Osteocyte (in vitro differentiated cells): ENCODE measurements around the gene GRHL1. TPM values are rescaled to one million over a fixed set of nuclear protein-coding genes. Genes with fewer than 3 reads are reported as not detected.

Experiments
- DNase-seq: peaks from one replicate; pipeline ENCODE4 v3.0.0; 2021; ENCODE audit warnings: mixed read lengths; ENCODE audit not compliant: unreplicated experiment; ENCODE audit errors: extremely low spot score
- H3K27ac Mint-ChIP-seq: one replicate; pipeline ENCODE4 v1.8.0; 2021; ENCODE audit warnings: mild to moderate bottlenecking, mixed read lengths; ENCODE audit not compliant: unreplicated experiment
- H3K27me3 Mint-ChIP-seq: one replicate; pipeline ENCODE4 v1.8.0; 2021; ENCODE audit warnings: mixed read lengths; ENCODE audit not compliant: unreplicated experiment
- H3K36me3 Mint-ChIP-seq: one replicate; pipeline ENCODE4 v1.8.0; 2021; ENCODE audit warnings: mixed read lengths; ENCODE audit not compliant: unreplicated experiment
- H3K4me1 Mint-ChIP-seq: one replicate; pipeline ENCODE4 v1.8.0; 2021; ENCODE audit warnings: mixed read lengths; ENCODE audit not compliant: unreplicated experiment
- H3K4me3 Mint-ChIP-seq: one replicate; pipeline ENCODE4 v1.8.0; 2021; ENCODE audit warnings: mild to moderate bottlenecking, moderate library complexity, mixed read lengths; ENCODE audit not compliant: unreplicated experiment
- H3K9me3 Mint-ChIP-seq: one replicate; pipeline ENCODE4 v1.8.0; 2021; ENCODE audit warnings: mixed read lengths; ENCODE audit not compliant: unreplicated experiment
- CTCF ChIP-seq: fragments of 200-600 bp; sonication (generic); IDR thresholded peaks from 2 replicates; pipeline ENCODE4 v1.5.0; 2021; ENCODE audit warnings: antibody characterized with exemption, mild to moderate bottlenecking, moderate library complexity
- total RNA-seq: library from RNA; stranded (reverse); gene quantifications from 2 replicates; pipeline ENCODE4 v1.2.1, GENCODE V29; 2021

Gene GRHL1
- total RNA-seq, 1 donor from 2014 or later = 0.32 TPM

- no peaks in the 10 kb centered on the region for H3K9me3 Mint-ChIP-seq
- DNase-seq = no peak
- no peak overlapping the region for H3K27ac Mint-ChIP-seq
- no peak overlapping the region for H3K4me3 Mint-ChIP-seq
- H3K27me3 Mint-ChIP-seq = no peaks in the 10 kb centered on the region
- TF ChIP-seq CTCF = no peak
- peaks cover 20% of the 10 kb centered on the region for H3K4me1 Mint-ChIP-seq
- H3K36me3 Mint-ChIP-seq = no peaks in the 10 kb centered on the region
Observed at GRCh38 chr2:10026940-10027569, 75.6 kb downstream of the GRHL1 start.

GRCh38 chr2:10027660-10028330 is 76.3 kb downstream of the GRHL1 start:
- TF ChIP-seq CTCF = no peak
- no peaks in the 10 kb centered on the region for H3K27me3 Mint-ChIP-seq
- H3K36me3 Mint-ChIP-seq = no peaks in the 10 kb centered on the region
- H3K4me1 Mint-ChIP-seq = peaks cover 20% of the 10 kb centered on the region
- no peak overlapping the region for H3K4me3 Mint-ChIP-seq
- no peak for DNase-seq
- H3K9me3 Mint-ChIP-seq = no peaks in the 10 kb centered on the region
- no peak overlapping the region for H3K27ac Mint-ChIP-seq

GRCh38 chr2:10028407-10028987 is 77.0 kb downstream of the GRHL1 start:
- no peak overlapping the region for H3K27ac Mint-ChIP-seq
- peaks cover 20% of the 10 kb centered on the region for H3K4me1 Mint-ChIP-seq
- peak; percentile 14 for TF ChIP-seq CTCF
- H3K27me3 Mint-ChIP-seq = no peaks in the 10 kb centered on the region
- DNase-seq = no peak
- H3K9me3 Mint-ChIP-seq = no peaks in the 10 kb centered on the region
- no peak overlapping the region for H3K4me3 Mint-ChIP-seq
- H3K36me3 Mint-ChIP-seq = no peaks in the 10 kb centered on the region

DNA sequence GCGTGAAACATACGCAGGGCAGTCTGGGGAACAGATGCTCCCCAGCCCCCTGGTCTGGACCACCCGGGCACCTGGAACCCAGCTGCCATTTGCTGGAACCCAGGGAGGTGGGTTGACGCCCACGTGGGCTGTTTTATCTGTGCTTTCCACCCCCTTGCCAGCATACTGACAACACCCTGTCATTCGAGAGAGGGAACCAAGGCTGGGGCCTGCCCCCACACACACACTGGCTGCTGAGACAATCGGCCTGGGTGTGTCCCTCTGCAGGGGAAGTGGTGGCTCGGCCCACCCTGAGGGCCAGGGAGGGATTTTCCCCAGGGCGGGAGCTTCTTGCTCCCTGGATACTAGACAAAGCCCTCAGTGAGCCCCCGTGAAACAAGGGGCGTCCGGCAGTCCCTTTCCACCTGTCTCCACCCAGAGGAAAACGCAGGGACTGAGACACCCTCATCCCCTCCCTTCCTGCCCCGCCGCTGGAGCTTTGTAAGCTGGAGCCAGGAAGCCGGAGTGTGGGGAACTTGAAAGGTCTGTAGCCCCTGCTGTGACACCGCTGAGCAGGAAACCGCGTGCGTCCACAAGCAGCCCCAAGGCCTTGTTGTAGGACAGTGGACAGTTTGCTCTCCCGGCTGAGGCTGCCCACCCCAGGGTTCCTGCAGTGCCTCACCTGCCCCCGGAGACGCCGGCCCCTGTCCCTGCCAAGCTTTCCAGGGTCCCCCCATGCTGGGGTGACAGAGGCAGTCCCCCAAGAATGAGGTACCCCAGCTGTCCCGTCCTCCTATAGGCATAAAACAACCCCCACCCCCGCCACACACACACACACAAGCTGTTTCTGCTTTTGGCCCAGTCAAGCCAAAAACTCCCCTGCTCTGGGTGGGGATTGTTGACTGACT is 77.7 kb downstream of the GRHL1 start:
- H3K4me3 Mint-ChIP-seq = no peak overlapping the region
- DNase-seq = no peak
- H3K36me3 Mint-ChIP-seq = no peaks in the 10 kb centered on the region
- peaks cover 20% of the 10 kb centered on the region for H3K4me1 Mint-ChIP-seq
- peak overlapping the region; percentile 54 for H3K27ac Mint-ChIP-seq
- H3K9me3 Mint-ChIP-seq = no peaks in the 10 kb centered on the region
- H3K27me3 Mint-ChIP-seq = no peaks in the 10 kb centered on the region
- TF ChIP-seq CTCF = peak; percentile 26
